ENCODE data around the gene CNOT3. TPM values are rescaled to one million over a fixed set of nuclear protein-coding genes. Genes with fewer than 3 reads are reported as not detected.

Gene CNOT3
- total and polyA plus RNA-seq, 2 of the 13 experiments (the other 11 are each of a cell fraction or from before 2014, with no cell fraction given): 4.3 to 5.8 TPM

GRCh38 chr19:54189145-54189734, 51.7 kb downstream of the CNOT3 start, which contains the start of gene MBOAT7 (continued):
- TF ChIP-seq, protein P1, sequence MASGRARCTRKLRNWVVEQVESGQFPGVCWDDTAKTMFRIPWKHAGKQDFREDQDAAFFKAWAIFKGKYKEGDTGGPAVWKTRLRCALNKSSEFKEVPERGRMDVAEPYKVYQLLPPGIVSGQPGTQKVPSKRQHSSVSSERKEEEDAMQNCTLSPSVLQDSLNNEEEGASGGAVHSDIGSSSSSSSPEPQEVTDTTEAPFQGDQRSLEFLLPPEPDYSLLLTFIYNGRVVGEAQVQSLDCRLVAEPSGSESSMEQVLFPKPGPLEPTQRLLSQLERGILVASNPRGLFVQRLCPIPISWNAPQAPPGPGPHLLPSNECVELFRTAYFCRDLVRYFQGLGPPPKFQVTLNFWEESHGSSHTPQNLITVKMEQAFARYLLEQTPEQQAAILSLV (CRISPR knock-in tag; IDR thresholded peaks at IDR 0.05; ENCODE audit: borderline replicate concordance): no peak
- TF ChIP-seq IRF2 (CRISPR knock-in tag; IDR thresholded peaks at IDR 0.05) (peak; percentile 45; the same call in 1 of the 2 replicates), ZBTB38 (CRISPR knock-in tag; IDR thresholded peaks at IDR 0.05) (peak; percentile 46; the same call in 1 of the 2 replicates), TEAD3 (CRISPR knock-in tag; optimal IDR thresholded peaks at IDR 0.05; ENCODE audit: borderline replicate concordance) (peak; percentile 18), ZBTB7B (CRISPR knock-in tag; IDR thresholded peaks at IDR 0.05) (no peak), GLI4 (CRISPR knock-in tag; IDR thresholded peaks at IDR 0.05; ENCODE audit: borderline replicate concordance) (no peak), KLF11 (CRISPR knock-in tag; IDR thresholded peaks at IDR 0.05) (no peak; the same call in 1 of the 2 replicates), ZNF747 (CRISPR knock-in tag; IDR thresholded peaks at IDR 0.05; ENCODE audit: borderline replicate concordance) (no peak), ZBTB8A (CRISPR knock-in tag; IDR thresholded peaks at IDR 0.05; ENCODE audit: borderline replicate concordance, low read depth) (no peak), ZNF3 (CRISPR knock-in tag; IDR thresholded peaks at IDR 0.05) (no peak), SOX5 (CRISPR knock-in tag; IDR thresholded peaks at IDR 0.05; ENCODE audit: borderline replicate concordance) (peak; percentile 18; the same call in 1 of the 2 replicates), EEA1 (CRISPR knock-in tag; IDR thresholded peaks at IDR 0.05; ENCODE audit: borderline replicate concordance) (no peak), FIP1L1 (IDR thresholded peaks at IDR 0.05; ENCODE audit: borderline replicate concordance, insufficient read depth, low read depth, low read length) (no peak), ZNF83 (CRISPR knock-in tag; IDR thresholded peaks at IDR 0.05; ENCODE audit: borderline replicate concordance) (no peak), NFATC3 (CRISPR knock-in tag; IDR thresholded peaks at IDR 0.05) (no peak), ZZZ3 (CRISPR knock-in tag; IDR thresholded peaks at IDR 0.05; ENCODE audit: borderline replicate concordance) (0 out of 2 replicates have a peak, but pooled peaks have one; percentile 30)
- TF ChIP-seq, protein P2, sequence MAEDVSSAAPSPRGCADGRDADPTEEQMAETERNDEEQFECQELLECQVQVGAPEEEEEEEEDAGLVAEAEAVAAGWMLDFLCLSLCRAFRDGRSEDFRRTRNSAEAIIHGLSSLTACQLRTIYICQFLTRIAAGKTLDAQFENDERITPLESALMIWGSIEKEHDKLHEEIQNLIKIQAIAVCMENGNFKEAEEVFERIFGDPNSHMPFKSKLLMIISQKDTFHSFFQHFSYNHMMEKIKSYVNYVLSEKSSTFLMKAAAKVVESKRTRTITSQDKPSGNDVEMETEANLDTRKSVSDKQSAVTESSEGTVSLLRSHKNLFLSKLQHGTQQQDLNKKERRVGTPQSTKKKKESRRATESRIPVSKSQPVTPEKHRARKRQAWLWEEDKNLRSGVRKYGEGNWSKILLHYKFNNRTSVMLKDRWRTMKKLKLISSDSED (CRISPR knock-in tag; IDR thresholded peaks at IDR 0.05): no peak
- TF ChIP-seq, protein P3, sequence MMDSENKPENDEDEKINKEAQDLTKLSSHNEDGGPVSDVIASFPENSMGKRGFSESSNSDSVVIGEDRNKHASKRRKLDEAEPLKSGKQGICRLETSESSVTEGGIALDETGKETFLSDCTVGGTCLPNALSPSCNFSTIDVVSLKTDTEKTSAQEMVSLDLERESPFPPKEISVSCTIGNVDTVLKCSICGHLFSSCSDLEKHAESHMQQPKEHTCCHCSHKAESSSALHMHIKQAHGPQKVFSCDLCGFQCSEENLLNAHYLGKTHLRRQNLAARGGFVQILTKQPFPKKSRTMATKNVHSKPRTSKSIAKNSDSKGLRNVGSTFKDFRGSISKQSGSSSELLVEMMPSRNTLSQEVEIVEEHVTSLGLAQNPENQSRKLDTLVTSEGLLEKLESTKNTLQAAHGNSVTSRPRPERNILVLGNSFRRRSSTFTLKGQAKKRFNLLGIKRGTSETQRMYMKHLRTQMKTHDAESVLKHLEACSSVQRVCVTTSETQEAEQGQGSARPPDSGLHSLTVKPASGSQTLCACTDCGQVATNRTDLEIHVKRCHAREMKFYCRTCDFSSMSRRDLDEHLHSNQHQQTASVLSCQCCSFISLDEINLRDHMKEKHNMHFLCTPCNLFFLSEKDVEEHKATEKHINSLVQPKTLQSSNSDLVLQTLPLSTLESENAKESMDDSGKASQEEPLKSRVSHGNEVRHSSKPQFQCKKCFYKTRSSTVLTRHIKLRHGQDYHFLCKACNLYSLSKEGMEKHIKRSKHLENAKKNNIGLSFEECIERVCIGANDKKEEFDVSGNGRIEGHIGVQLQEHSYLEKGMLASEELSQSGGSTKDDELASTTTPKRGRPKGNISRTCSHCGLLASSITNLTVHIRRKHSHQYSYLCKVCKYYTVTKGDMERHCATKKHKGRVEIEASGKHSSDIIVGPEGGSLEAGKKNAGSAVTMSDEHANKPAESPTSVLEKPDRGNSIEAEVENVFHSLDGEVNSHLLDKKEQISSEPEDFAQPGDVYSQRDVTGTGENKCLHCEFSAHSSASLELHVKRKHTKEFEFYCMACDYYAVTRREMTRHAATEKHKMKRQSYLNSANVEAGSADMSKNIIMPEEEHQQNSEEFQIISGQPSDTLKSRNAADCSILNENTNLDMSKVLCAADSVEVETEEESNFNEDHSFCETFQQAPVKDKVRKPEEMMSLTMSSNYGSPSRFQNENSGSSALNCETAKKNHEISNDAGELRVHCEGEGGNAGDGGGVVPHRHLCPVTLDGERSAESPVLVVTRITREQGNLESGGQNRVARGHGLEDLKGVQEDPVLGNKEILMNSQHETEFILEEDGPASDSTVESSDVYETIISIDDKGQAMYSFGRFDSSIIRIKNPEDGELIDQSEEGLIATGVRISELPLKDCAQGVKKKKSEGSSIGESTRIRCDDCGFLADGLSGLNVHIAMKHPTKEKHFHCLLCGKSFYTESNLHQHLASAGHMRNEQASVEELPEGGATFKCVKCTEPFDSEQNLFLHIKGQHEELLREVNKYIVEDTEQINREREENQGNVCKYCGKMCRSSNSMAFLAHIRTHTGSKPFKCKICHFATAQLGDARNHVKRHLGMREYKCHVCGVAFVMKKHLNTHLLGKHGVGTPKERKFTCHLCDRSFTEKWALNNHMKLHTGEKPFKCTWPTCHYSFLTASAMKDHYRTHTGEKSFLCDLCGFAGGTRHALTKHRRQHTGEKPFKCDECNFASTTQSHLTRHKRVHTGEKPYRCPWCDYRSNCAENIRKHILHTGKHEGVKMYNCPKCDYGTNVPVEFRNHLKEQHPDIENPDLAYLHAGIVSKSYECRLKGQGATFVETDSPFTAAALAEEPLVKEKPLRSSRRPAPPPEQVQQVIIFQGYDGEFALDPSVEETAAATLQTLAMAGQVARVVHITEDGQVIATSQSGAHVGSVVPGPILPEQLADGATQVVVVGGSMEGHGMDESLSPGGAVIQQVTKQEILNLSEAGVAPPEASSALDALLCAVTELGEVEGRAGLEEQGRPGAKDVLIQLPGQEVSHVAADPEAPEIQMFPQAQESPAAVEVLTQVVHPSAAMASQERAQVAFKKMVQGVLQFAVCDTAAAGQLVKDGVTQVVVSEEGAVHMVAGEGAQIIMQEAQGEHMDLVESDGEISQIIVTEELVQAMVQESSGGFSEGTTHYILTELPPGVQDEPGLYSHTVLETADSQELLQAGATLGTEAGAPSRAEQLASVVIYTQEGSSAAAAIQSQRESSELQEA (CRISPR knock-in tag; IDR thresholded peaks at IDR 0.05; ENCODE audit: not compliant biosample characterization): no peak

Data from HepG2 (cell line).